Measurements from ENCODE around the gene HCFC1R1. TPM values are rescaled to one million over a fixed set of nuclear protein-coding genes. Genes with fewer than 3 reads are reported as not detected.

HCFC1R1 gene
- total RNA-seq, 1 experiment from 2014 or later, result 60.0 TPM

DNA sequence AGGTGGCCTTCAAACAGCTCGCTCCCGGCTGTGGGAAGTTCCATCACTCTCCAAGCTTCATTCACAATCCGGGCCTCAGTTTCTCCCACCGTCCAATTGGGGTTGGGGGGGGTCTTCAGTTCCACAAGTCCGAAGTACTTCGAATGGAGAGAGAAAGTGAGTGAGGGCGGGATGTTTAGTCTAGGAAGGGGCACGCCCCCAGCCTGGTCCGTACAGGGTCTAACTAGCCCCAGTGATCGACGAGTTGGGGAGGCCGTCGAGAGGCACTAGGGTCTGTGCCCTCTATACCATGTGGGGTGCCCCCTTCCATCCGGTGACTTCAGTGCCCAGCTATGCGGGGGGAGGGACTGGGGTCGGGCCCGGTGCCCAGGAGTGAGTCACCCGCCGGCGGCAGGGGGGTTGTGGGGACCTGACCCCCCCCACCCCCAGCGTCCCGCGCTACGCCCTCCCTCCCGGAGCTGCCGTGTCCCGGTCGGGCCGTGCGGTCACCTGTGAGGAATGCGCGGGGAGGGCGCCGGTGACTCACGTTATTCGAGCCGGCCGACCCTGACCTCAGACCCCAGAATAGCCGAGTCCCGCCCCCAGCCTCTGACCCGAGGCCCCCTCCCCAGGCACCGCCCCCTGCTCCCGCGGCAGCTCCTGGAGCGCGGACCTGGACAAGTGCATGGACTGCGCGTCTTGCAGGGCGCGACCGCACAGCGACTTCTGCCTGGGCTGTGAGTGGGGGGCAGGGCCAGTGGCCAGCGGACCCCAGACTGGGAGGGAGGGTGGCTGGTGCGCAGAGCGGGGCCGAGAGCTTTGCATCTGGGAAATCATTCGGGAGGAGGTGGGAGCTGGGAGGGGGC, 2.9 kb downstream of the HCFC1R1 start:
- BruUV-seq (replicated peaks), result TSS peak; percentile 59
- H4K20me1 ChIP-seq (ENCODE audit: insufficient read depth), result no peaks in the 10 kb centered on the region
- peak overlapping the region; percentile 94 to 95 for H3K4me3 ChIP-seq (replicated peaks in 1 of 2; ENCODE audit: low read depth in 1 of 2, low read length in 2 of 2)
- peak; percentile 20 for ATAC-seq
- peak overlapping the region; percentile 100 for H3K27ac ChIP-seq (ENCODE audit: low read depth, low read length)
- H3K9me2 ChIP-seq (ENCODE audit: insufficient read depth), result no peaks in the 10 kb centered on the region
- H2AFZ ChIP-seq (ENCODE audit: low read depth, low read length, poor library complexity, severe bottlenecking), result no peak overlapping the region
- H3K36me3 ChIP-seq (ENCODE audit: control insufficient read depth in 1 of 2, insufficient read depth in 2 of 2, low read length in 2 of 2), result peaks cover 0 to 17% of the 10 kb centered on the region in 2 experiments; a peak in 1 of 4 replicates
- CTCF ChIA-PET, result interaction anchor here (0.8 to 6.1 kb wide), 9 partner anchors 8 to 38 kb away, joined by 3 to 39 read pairs (median 5); no protein-coding TSS in a partner anchor
- peak overlapping the region; percentile 99 for H3K9ac ChIP-seq (ENCODE audit: low read length)
- no peaks in the 10 kb centered on the region for H3K27me3 ChIP-seq (ENCODE audit: insufficient read depth, low read length)
- TF ChIP-seq EZH2 (IDR thresholded peaks at IDR 0.05) (no peak), POLR2A (IDR thresholded peaks at IDR 0.05; ENCODE audit: borderline replicate concordance, extremely low read depth, insufficient read depth, insufficient read length) (no peak), YY1 (IDR thresholded peaks at IDR 0.05; ENCODE audit: extremely low read depth, insufficient replicate concordance, low read depth, low read length) (peak; percentile 30), TCF7L2 (IDR thresholded peaks at IDR 0.05; ENCODE audit: borderline replicate concordance, extremely low read depth, insufficient read depth, insufficient read length) (peak; percentile 44), POLR2AphosphoS5 (IDR thresholded peaks at IDR 0.05; ENCODE audit: low read depth, low read length) (peak; percentile 29; the same call in 1 of the 2 replicates)
- no peaks in the 10 kb centered on the region for H3K9me3 ChIP-seq (ENCODE audit: control insufficient read depth in 1 of 2, insufficient read depth in 1 of 2, low read depth in 1 of 2, low read length in 2 of 2)
- RAD21 ChIA-PET (ENCODE audit: low non-redundant PET in 1 of 2, low total read pairs in 2 of 2, uncharacterized antibody in 2 of 2, unreplicated experiment in 2 of 2), result interaction anchor here in 1 of 2 experiments (0.7 kb wide), 1 partner anchor 11 kb away, joined by 3 read pairs; no protein-coding TSS in a partner anchor
- H3K4me1 ChIP-seq (ENCODE audit: control insufficient read depth in 1 of 2, insufficient read depth in 2 of 2, low read length in 2 of 2), result peaks cover 27 to 61% of the 10 kb centered on the region in 2 experiments
- H3K79me2 ChIP-seq (ENCODE audit: insufficient read depth, low read length), result peaks cover 26% of the 10 kb centered on the region; the same call in 1 of the 2 replicates
- POLR2A ChIA-PET, result interaction anchor here (0.5 to 8.2 kb wide), 21 partner anchors 9 to 1769 kb away, joined by 3 to 188 read pairs (median 4); partner anchors contain the start of genes CLDN9, KREMEN2, MMP25 and PAQR4
- intact Hi-C loops (cut with micrococcal nuclease), result loop anchor here (5.0 kb wide), 2 partner anchors 39 to 864 kb away; partner anchors contain the start of genes PKMYT1 and TRAF7
- peak; percentile 66 for DNase-seq (ENCODE audit: low read depth, low spot score)
- peak overlapping the region; percentile 86 for H3K4me2 ChIP-seq (ENCODE audit: low read length)

DNA sequence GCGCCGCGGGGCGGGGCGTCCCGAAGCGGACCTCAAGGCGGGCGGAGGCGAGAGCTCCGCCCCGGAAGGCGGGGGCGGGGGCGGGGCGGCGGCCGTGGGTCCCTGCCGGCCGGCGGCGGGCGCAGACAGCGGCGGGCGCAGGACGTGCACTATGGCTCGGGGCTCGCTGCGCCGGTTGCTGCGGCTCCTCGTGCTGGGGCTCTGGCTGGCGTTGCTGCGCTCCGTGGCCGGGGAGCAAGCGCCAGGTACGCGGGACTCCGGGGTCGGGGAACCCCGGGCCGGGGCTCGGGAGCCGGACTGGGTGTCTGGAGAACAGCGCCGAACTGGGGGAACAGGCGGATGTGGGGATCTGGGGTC, 3.5 kb downstream of the HCFC1R1 start, which contains the start of gene TNFRSF12A:
TNFRSF12A (plus strand) TSS at position 122 of the 357 bp plus-strand sequence; CDS start at position 152, 30 bp downstream.
- H3K79me2 ChIP-seq (ENCODE audit: insufficient read depth, low read length), result peaks cover 20% of the 10 kb centered on the region; the same call in 1 of the 2 replicates
- H3K4me1 ChIP-seq (ENCODE audit: control insufficient read depth in 1 of 2, insufficient read depth in 2 of 2, low read length in 2 of 2), result peaks cover 27 to 66% of the 10 kb centered on the region in 2 experiments
- DNase-seq (ENCODE audit: low read depth, low spot score), result peak; percentile 49
- no TSS peak for BruUV-seq (replicated peaks)
- peak; percentile 13 for ATAC-seq
- H3K36me3 ChIP-seq (ENCODE audit: control insufficient read depth in 1 of 2, insufficient read depth in 2 of 2, low read length in 2 of 2), result peaks cover 0 to 15% of the 10 kb centered on the region in 2 experiments; a peak in 1 of 4 replicates
- intact Hi-C loops (cut with micrococcal nuclease), result loop anchor here (5.0 kb wide), 2 partner anchors 38 to 863 kb away; partner anchors contain the start of genes PKMYT1 and TRAF7
- no peaks in the 10 kb centered on the region for H3K9me3 ChIP-seq (ENCODE audit: control insufficient read depth in 1 of 2, insufficient read depth in 1 of 2, low read depth in 1 of 2, low read length in 2 of 2)
- H4K20me1 ChIP-seq (ENCODE audit: insufficient read depth), result no peaks in the 10 kb centered on the region
- no peaks in the 10 kb centered on the region for H3K27me3 ChIP-seq (ENCODE audit: insufficient read depth, low read length)
- POLR2A ChIA-PET, result interaction anchor here (0.5 to 8.2 kb wide), 16 partner anchors 8 to 1056 kb away, joined by 3 to 188 read pairs (median 4); partner anchors contain the start of genes CLDN9, KREMEN2, MMP25 and PAQR4
- no peak within 1 kb of the TSS for H2AFZ ChIP-seq (ENCODE audit: low read depth, low read length, poor library complexity, severe bottlenecking)
- RAD21 ChIA-PET (ENCODE audit: low non-redundant PET in 1 of 2, low total read pairs in 2 of 2, uncharacterized antibody in 2 of 2, unreplicated experiment in 2 of 2), result interaction anchor here in 1 of 2 experiments (0.7 kb wide), 1 partner anchor 667 kb away, joined by 4 read pairs; no protein-coding TSS in a partner anchor
- H3K4me2 ChIP-seq (ENCODE audit: low read length), result peak within 1 kb of the TSS; percentile 86
- H3K9ac ChIP-seq (ENCODE audit: low read length), result peak within 1 kb of the TSS; percentile 99
- peak; percentile 91 for TF ChIP-seq POLR2AphosphoS5 (IDR thresholded peaks at IDR 0.05; ENCODE audit: low read depth, low read length)
- peak; percentile 64 for TF ChIP-seq POLR2A (IDR thresholded peaks at IDR 0.05; ENCODE audit: borderline replicate concordance, extremely low read depth, insufficient read depth, insufficient read length)
- no peak for TF ChIP-seq YY1 (IDR thresholded peaks at IDR 0.05; ENCODE audit: extremely low read depth, insufficient replicate concordance, low read depth, low read length)
- CTCF ChIA-PET, result interaction anchor here (0.8 to 6.1 kb wide), 5 partner anchors 8 to 16 kb away, joined by 3 to 39 read pairs (median 4); no protein-coding TSS in a partner anchor
- peak within 1 kb of the TSS; percentile 100 for H3K27ac ChIP-seq (ENCODE audit: low read depth, low read length)
- H3K4me3 ChIP-seq (replicated peaks in 1 of 2; ENCODE audit: low read depth in 1 of 2, low read length in 2 of 2), result peak within 1 kb of the TSS; percentile 94 to 95
- H3K9me2 ChIP-seq (ENCODE audit: insufficient read depth), result no peaks in the 10 kb centered on the region

Measured in HCT116 (cell line).